HepG2 (cell line): ENCODE measurements around the gene MYOF. TPM values are rescaled to one million over a fixed set of nuclear protein-coding genes. Genes with fewer than 3 reads are reported as not detected.
A peak's percentile ranks its signal among the peaks of the same experiment; 100 is the strongest.

Experiments used
- ATAC-seq: fragments of 200-7000 bp; cut with Tn5 transposase; 3 replicates; pipeline ENCODE4 v1.9.1; 2020; ENCODE audit warnings: mild to moderate bottlenecking, moderate library complexity
- BruUV-seq: library from RNA; stranded (reverse); fragments of 400-500 nt; replicated peaks from 2 replicates; lab custom pipeline; 2021; lab: Mats Ljungman, UMichigan
- CTCF ChIA-PET: fragments of 300-600 bp; formaldehyde crosslinking; extraction: SDS; loops from one replicate; lab custom pipeline; 2021; ENCODE audit warnings: low total read pairs, inconsistent platforms, low intra/inter-chr PET ratio; lab: Yijun Ruan, JAX
- POLR2A ChIA-PET: fragments of 350-600 bp; sonication (Branson Sonifier 250); formaldehyde crosslinking; loops from one replicate; lab custom pipeline; 2020; ENCODE audit warnings: antibody characterized with exemption, inconsistent platforms; lab: Yijun Ruan, JAX
- DNase-seq: peaks from one replicate; pipeline ENCODE4 v3.0.0-alpha.2; 2015; ENCODE audit warnings: low spot score
- FAIRE-seq: peaks from 3 replicates; lab custom pipeline; 2011; peaks lifted over from hg19 to GRCh38; lab: Jason Lieb, UNC
- H2AFZ ChIP-seq: one replicate; pipeline ENCODE4 v1.6.1; 2011; ENCODE audit warnings: low read length, inconsistent platforms
- H3K27ac ChIP-seq: fragments of 300-600 bp; 3 replicates; pipeline ENCODE4 v1.8.0; 2011; ENCODE audit warnings: mixed run types, mild to moderate bottlenecking, mixed read lengths, low read length, inconsistent platforms; ENCODE audit not compliant: insufficient read depth; ENCODE audit errors: extremely low read length
- H3K27me3 ChIP-seq, 2 experiments: fragments of 200-600 bp in 1 of 2; 2 replicates in 1 of 2; 3 replicates in 1 of 2; pipeline versions ENCODE4 v1.6.0 to v1.8.0; 2011; ENCODE audit warnings: low read length in 2 of 2, mild to moderate bottlenecking in 2 of 2, moderate library complexity in 2 of 2, inconsistent platforms in 1 of 2; ENCODE audit not compliant: insufficient read depth in 2 of 2, control insufficient read depth in 1 of 2
- H3K36me3 ChIP-seq, 2 experiments: fragments of 200-600 bp in 1 of 2; replicated peaks in 1 of 2; 2 replicates in 1 of 2; 3 replicates in 1 of 2; pipeline versions ENCODE4 v1.5.1 to v1.8.0; 2011; ENCODE audit warnings: low read length in 2 of 2, inconsistent platforms in 1 of 2; ENCODE audit not compliant: insufficient read depth in 2 of 2, control insufficient read depth in 1 of 2
- H3K4me1 ChIP-seq: 2 replicates; pipeline ENCODE4 v1.5.1; 2012; ENCODE audit warnings: low read length, inconsistent platforms; ENCODE audit not compliant: insufficient read depth
- H3K4me2 ChIP-seq: 2 replicates; pipeline ENCODE4 v1.6.0; 2011; ENCODE audit warnings: low read depth, low read length, inconsistent platforms
- H3K4me3 ChIP-seq, 3 experiments: fragments of 200-600 bp in 1 of 3; sonication (generic), shearing (Covaris generic) in 1 of 3; replicated peaks in 1 of 3; 2 replicates each; pipeline ENCODE4 v1.5.1; 2011 to 2016; ENCODE audit warnings: low read length in 3 of 3, inconsistent platforms in 2 of 3, low read depth in 2 of 3, mild to moderate bottlenecking in 2 of 3, control low read depth in 1 of 3, mixed read lengths in 1 of 3; ENCODE audit not compliant: insufficient read depth in 1 of 3
- H3K79me2 ChIP-seq: one replicate; pipeline ENCODE4 v1.6.1; 2011; ENCODE audit warnings: low read length, inconsistent platforms; ENCODE audit not compliant: insufficient read depth
- H3K9ac ChIP-seq: 2 replicates; pipeline ENCODE4 v1.6.0; 2011; ENCODE audit warnings: mild to moderate bottlenecking, low read depth, low read length, inconsistent platforms; ENCODE audit not compliant: insufficient read depth
- H3K9me3 ChIP-seq: 2 replicates; pipeline ENCODE4 v1.5.1; 2012; ENCODE audit warnings: mild to moderate bottlenecking, low read length
- H4K20me1 ChIP-seq: 2 replicates; pipeline ENCODE4 v1.6.0; 2011; ENCODE audit warnings: inconsistent platforms, mild to moderate bottlenecking, low read length, moderate library complexity; ENCODE audit not compliant: insufficient read depth
- ELF3 ChIP-seq: IDR thresholded peaks from 2 replicates; pipeline ENCODE4 v1.6.1; 2016; ENCODE audit warnings: missing genetic modification reagents, missing compliant biosample characterization
- HMGXB4 ChIP-seq, 2 experiments: sonication (generic) in 1 of 2; formaldehyde crosslinking in 1 of 2; IDR thresholded peaks; 2 replicates each; pipeline versions ENCODE4 v1.4.0 to v1.6.1; 2018 to 2020; ENCODE audit warnings: missing genetic modification reagents in 2 of 2, borderline replicate concordance in 1 of 2, low read depth in 1 of 2, mild to moderate bottlenecking in 1 of 2, missing biosample characterization in 1 of 2
- KDM5B ChIP-seq: sonication (generic); formaldehyde crosslinking; IDR thresholded peaks from 2 replicates; pipeline ENCODE4 v1.4.0; 2020; ENCODE audit warnings: missing genetic modification reagents, mild to moderate bottlenecking, borderline replicate concordance
- MTA3 ChIP-seq: sonication (generic); formaldehyde crosslinking; IDR thresholded peaks from 2 replicates; pipeline ENCODE4 v1.4.0; 2020; ENCODE audit warnings: missing genetic modification reagents
- PHF5A ChIP-seq: IDR thresholded peaks from one replicate; pipeline ENCODE4 v1.6.1; 2018; ENCODE audit warnings: low read depth, missing genetic modification reagents; ENCODE audit not compliant: unreplicated experiment
- PTBP1 ChIP-seq: fragments of 200-400 bp; formaldehyde crosslinking; IDR thresholded peaks from 2 replicates; pipeline ENCODE4 v1.6.1; 2018; ENCODE audit warnings: low read length, low read depth; ENCODE audit not compliant: poor library complexity, severe bottlenecking
- REPIN1 ChIP-seq: sonication (generic); formaldehyde crosslinking; IDR thresholded peaks from 2 replicates; pipeline ENCODE4 v1.8.0; 2022; ENCODE audit warnings: missing genetic modification reagents, low read depth, mild to moderate bottlenecking, borderline replicate concordance
- RXRB ChIP-seq: IDR thresholded peaks from 2 replicates; pipeline ENCODE4 v1.6.1; 2016; ENCODE audit warnings: borderline replicate concordance, missing genetic modification reagents, missing compliant biosample characterization
- THAP11 ChIP-seq: IDR thresholded peaks from 2 replicates; pipeline ENCODE4 v1.6.1; 2016; ENCODE audit warnings: missing biosample characterization, missing genetic modification reagents
- WIZ ChIP-seq: sonication (generic); formaldehyde crosslinking; IDR thresholded peaks from 2 replicates; pipeline ENCODE4 v1.5.1; 2020; ENCODE audit warnings: mild to moderate bottlenecking, missing genetic modification reagents
- ZNF264 ChIP-seq: sonication (generic); formaldehyde crosslinking; IDR thresholded peaks from 2 replicates; pipeline ENCODE4 v1.4.0; 2020; ENCODE audit warnings: missing genetic modification reagents
- ZNF530 ChIP-seq: sonication (generic); formaldehyde crosslinking; IDR thresholded peaks from 2 replicates; pipeline ENCODE4 v1.5.0; 2020; ENCODE audit warnings: low read depth, mild to moderate bottlenecking, missing genetic modification reagents
- ZNF713 ChIP-seq: sonication (generic); formaldehyde crosslinking; IDR thresholded peaks from 2 replicates; pipeline ENCODE4 v1.4.0; 2020; ENCODE audit warnings: mild to moderate bottlenecking, missing genetic modification reagents
- ZNF749 ChIP-seq: sonication (generic); formaldehyde crosslinking; IDR thresholded peaks from 2 replicates; pipeline ENCODE4 v1.8.0; 2022; ENCODE audit warnings: mild to moderate bottlenecking, missing genetic modification reagents, moderate library complexity, borderline replicate concordance
- WGBS: methylation state at CpG from one replicate; pipeline ENCODE4 v1.1.6; 2017; ENCODE audit warnings: low lambda C conversion rate; 5-methylcytosine and 5-hydroxymethylcytosine counted together
- in situ Hi-C: cut with HindIII; loops from 2 replicates; pipeline ENCODE4 v1.10.0; 2017; ENCODE audit warnings: low pct_unique_long_range_greater_than_20kb; ENCODE audit not compliant: extremely low pct_ligation_motif_present
- intact Hi-C: fragments of 100-400 bp; cut with micrococcal nuclease; formaldehyde crosslinking; loops from one replicate; pipeline ENCODE4 v1.10.0; 2022; ENCODE audit not compliant: unreplicated experiment
- polyA plus RNA-seq, 8 experiments: library from polyadenylated mRNA; depleted of rRNA in 3 of 8; stranded (reverse) in 7 of 8; unstranded in 1 of 8; fragments of >200 nt; fragmentation: Illumina TruSeq in 4 of 8; extraction: Trizol in 4 of 8; gene quantifications; 2 replicates each; pipeline versions ENCODE4 v1.2.1 to v1.2.3, GENCODE V29; 2011 to 2016; ENCODE audit warnings: low read depth in 4 of 8, missing spikeins in 1 of 8, mixed read lengths in 1 of 8; ENCODE audit not compliant: insufficient read depth in 1 of 8
- total RNA-seq, 5 experiments: library from RNA; depleted of rRNA; stranded (reverse); fragments of >200 nt; fragmentation: Illumina TruSeq; extraction: Trizol; gene quantifications; 2 replicates each; pipeline ENCODE4 v1.2.3, GENCODE V29; 2016; ENCODE audit warnings: low read depth in 1 of 5
- TF ChIP-seq, protein P1 (sequence below): sonication (generic); formaldehyde crosslinking; IDR thresholded peaks from 2 replicates; pipeline ENCODE4 v1.4.0; 2020; ENCODE audit warnings: missing genetic modification reagents

The MYOF gene
- total and polyA plus RNA-seq, 2 of the 13 experiments (the other 11 are each of a cell fraction or from before 2014, with no cell fraction given): 0.18 to 0.42 TPM

DNA sequence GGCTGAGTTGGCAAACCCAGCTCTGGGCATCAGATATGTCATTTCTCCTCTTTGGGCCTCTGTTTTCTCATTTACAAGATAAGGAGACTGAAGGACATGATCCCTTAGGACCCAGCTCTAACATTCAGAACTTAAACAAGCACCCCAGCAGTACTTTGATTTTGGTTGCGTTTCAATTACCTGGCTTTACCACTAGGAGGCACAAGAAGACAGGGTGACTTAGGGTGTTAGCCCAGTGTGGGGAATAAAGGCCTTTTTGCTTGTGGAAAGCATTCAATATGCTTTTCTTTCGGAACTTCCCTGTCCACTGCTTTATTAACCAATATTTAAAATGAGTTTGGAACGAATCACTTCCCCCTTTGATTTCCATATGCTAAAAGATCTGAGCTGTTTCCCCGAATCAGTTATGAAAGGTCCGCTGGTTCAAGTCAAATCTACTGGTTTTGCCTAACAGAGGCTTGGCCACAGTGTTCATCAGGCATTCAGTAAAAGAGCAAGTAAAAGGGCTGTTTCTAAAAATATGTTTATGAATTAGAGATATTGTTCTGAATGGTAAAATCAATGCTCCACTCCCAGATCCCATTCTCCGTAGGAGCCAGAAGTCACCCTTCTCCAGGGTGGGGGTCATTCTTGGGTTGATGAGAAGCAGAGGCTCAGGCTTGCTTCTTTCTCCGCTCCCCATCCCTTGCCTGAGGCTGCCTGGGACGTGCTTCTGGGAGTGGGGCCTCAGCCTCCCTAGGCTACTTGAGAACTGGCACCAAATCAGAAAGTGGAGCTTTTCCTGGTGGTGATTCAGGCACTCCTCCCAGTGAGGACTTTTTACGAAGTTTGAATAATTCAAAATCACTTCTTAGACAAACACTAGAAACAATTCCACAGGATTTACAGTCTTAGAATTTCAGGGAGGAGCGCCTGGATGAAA is 105.5 kb downstream of the MYOF start (continued):
- TF ChIP-seq HMGXB4 (CRISPR knock-in tag; IDR thresholded peaks at IDR 0.05; ENCODE audit: borderline replicate concordance in 1 of 2, low read depth in 1 of 2) (peak in 1 of 2 experiments; percentile 39; a peak in 1 of 4 replicates), RXRB (peak; percentile 26; the same call in 1 of the 2 replicates)

DNA sequence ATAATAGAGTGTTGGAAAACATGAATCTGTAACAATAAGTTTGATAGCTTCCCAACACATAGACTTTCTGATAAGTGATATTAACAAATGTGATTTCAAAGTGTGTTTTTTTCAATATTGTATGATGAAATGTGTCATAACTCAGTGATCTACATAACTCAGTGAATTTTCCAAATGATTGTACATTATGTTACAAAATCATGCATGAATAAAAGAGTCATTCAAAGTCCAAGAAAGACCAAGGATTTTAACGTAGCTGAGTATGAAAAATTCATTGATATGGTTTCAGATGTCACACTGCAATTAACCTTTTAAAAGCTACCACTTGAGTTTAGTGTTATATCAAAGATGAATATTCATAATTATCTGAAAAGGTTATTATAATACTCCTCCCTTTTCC is 111.2 kb downstream of the MYOF start:
- Histone ChIP-seq H3K4me3 (no peak overlapping the region), H3K27me3 (no peaks in the 10 kb centered on the region), H3K4me2 (no peak overlapping the region), H2AFZ (no peak overlapping the region), H3K79me2 (no peaks in the 10 kb centered on the region), H3K9me3 (no peaks in the 10 kb centered on the region), H4K20me1 (no peaks in the 10 kb centered on the region), H3K36me3 (no peaks in the 10 kb centered on the region), H3K9ac (no peak overlapping the region), H3K4me1 (peaks cover 2% of the 10 kb centered on the region), H3K27ac (no peak overlapping the region)
- CTCF ChIA-PET: no interaction called here
- in situ Hi-C loops: no loop called here
- ATAC-seq: no peak
- no peak for DNase-seq
- WGBS: 31% methylated on average over 1 of the region's 1 CpG
- POLR2A ChIA-PET: no interaction called here
- intact Hi-C loops: no loop called here
- no peak for FAIRE-seq
- BruUV-seq: no TSS peak
- TF ChIP-seq ZNF713 (CRISPR knock-in tag) (no peak), WIZ (CRISPR knock-in tag) (no peak), ZNF264 (no peak), MTA3 (CRISPR knock-in tag) (no peak), KDM5B (CRISPR knock-in tag) (no peak), PHF5A (CRISPR knock-in tag) (no peak), ELF3 (CRISPR knock-in tag) (no peak), ZNF530 (CRISPR knock-in tag) (no peak), PTBP1 (no peak), REPIN1 (CRISPR knock-in tag) (no peak), ZNF749 (CRISPR knock-in tag) (no peak), THAP11 (CRISPR knock-in tag) (no peak)
- TF ChIP-seq, protein P1, sequence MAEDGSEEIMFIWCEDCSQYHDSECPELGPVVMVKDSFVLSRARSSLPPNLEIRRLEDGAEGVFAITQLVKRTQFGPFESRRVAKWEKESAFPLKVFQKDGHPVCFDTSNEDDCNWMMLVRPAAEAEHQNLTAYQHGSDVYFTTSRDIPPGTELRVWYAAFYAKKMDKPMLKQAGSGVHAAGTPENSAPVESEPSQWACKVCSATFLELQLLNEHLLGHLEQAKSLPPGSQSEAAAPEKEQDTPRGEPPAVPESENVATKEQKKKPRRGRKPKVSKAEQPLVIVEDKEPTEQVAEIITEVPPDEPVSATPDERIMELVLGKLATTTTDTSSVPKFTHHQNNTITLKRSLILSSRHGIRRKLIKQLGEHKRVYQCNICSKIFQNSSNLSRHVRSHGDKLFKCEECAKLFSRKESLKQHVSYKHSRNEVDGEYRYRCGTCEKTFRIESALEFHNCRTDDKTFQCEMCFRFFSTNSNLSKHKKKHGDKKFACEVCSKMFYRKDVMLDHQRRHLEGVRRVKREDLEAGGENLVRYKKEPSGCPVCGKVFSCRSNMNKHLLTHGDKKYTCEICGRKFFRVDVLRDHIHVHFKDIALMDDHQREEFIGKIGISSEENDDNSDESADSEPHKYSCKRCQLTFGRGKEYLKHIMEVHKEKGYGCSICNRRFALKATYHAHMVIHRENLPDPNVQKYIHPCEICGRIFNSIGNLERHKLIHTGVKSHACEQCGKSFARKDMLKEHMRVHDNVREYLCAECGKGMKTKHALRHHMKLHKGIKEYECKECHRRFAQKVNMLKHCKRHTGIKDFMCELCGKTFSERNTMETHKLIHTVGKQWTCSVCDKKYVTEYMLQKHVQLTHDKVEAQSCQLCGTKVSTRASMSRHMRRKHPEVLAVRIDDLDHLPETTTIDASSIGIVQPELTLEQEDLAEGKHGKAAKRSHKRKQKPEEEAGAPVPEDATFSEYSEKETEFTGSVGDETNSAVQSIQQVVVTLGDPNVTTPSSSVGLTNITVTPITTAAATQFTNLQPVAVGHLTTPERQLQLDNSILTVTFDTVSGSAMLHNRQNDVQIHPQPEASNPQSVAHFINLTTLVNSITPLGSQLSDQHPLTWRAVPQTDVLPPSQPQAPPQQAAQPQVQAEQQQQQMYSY (CRISPR knock-in tag): no peak
